ENCODE measurements around the gene DMRTC2.

DMRTC2 gene

DNA sequence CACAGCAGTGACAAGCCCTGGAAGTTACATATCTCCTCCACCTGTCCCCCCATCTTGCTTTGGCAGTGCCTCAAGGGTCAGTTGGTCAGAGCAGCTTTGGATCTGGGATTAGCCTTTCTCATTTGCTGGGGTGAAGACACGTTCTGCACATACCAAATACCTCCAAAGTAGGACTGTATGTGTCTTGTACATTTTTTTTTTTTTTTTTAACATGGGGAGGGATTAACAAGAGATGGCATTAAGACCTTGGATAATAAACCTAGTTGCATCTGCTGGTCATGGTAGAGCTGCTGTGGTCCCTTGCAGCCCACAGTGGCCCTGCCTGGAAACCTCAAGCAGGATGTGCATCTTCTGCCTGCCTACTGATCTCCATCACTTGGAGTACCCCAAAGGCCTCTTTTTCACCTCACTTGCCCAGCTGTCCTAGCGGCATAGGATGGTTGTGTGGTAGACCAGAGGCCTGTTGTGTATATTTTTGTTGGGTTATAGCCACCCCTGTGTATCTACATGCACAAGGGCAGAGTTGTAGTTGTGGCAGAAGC, 17.7 kb downstream of the DMRTC2 start:
- no peak for TF ChIP-seq CTCF (IDR thresholded peaks at IDR 0.05)
- Histone ChIP-seq H3K4me3 (peak overlapping the region; percentile 99), H3K27ac (no peak overlapping the region)
- no peak for DNase-seq (ENCODE audit: low spot score)

- no peak for TF ChIP-seq CTCF (IDR thresholded peaks at IDR 0.05)
- Histone ChIP-seq H3K4me3 (no peak overlapping the region), H3K27ac (no peak overlapping the region)
- DNase-seq (ENCODE audit: low spot score), result no peak
Measured at GRCh38 chr19:41863209-41863931, 18.5 kb downstream of the DMRTC2 start.

DNA sequence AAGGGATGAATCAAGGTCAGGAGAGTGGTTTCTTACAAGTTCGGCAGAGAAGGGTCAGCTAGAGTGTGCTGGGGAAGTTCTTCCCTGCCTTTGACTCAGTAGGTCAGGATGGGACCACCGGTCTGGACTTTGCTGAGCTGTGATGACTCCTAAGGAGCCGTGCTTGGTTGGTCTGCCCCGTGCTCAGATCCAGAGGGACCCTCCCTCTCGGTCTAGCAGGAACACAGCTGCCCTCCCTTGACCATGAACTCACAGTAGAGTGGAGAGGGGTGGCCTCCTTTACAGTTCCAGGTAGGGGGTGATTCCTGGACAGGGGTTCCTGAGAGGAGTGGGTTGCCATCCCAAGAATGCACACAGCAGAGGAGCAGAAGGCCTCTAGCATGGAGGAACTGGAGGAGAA, 19.5 kb downstream of the DMRTC2 start:
- Histone ChIP-seq H3K27ac (no peak overlapping the region), H3K4me3 (no peak overlapping the region)
- no peak for TF ChIP-seq CTCF (IDR thresholded peaks at IDR 0.05)
- DNase-seq (ENCODE audit: low spot score), result no peak

- no peak overlapping the region for H3K27ac ChIP-seq
- H3K4me3 ChIP-seq, result no peak overlapping the region
- no peak for DNase-seq (ENCODE audit: low spot score)
- no peak for TF ChIP-seq CTCF (IDR thresholded peaks at IDR 0.05)
Measured at GRCh38 chr19:41866284-41866683, 21.4 kb downstream of the DMRTC2 start.

- no peak for TF ChIP-seq CTCF (IDR thresholded peaks at IDR 0.05)
- H3K4me3 ChIP-seq, result no peak overlapping the region
- no peak overlapping the region for H3K27ac ChIP-seq
- DNase-seq (ENCODE audit: low spot score), result no peak
Measured at GRCh38 chr19:41868120-41868988, 23.5 kb downstream of the DMRTC2 start.

DNA sequence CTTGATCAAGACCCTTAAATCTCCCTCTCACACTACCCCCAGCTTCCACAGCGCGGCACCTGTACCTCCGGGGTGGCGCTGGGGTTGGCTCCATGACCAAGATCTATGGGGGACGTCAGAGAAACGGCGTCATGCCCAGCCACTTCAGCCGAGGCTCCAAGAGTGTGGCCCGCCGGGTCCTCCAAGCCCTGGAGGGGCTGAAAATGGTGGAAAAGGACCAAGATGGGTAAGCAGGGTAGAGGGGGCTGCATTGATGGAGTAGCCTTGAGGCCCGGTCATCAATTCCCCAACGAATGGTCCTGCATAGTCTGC, 24.1 kb downstream of the DMRTC2 start:
- TF ChIP-seq CTCF (IDR thresholded peaks at IDR 0.05), result no peak

More for the DNA sequence above, 24.1 kb downstream of the DMRTC2 start:
- no peak for DNase-seq (ENCODE audit: low spot score)
- Histone ChIP-seq H3K27ac (no peak overlapping the region), H3K4me3 (no peak overlapping the region)

Data from coronary artery (tissue), 2 donors.